OCI-LY7 (cell line): Measurements from ENCODE around the gene HBQ1. TPM values are rescaled to one million over a fixed set of nuclear protein-coding genes. Genes with fewer than 3 reads are reported as not detected.

ENCODE experiments used
- BruUV-seq: library from RNA; stranded (reverse); fragments of 400-500 nt; replicated peaks from 2 replicates; lab custom pipeline; 2021; lab: Mats Ljungman, UMichigan
- CTCF ChIA-PET: fragments of 300-600 bp; sonication (Branson Sonifier 250); formaldehyde crosslinking; loops from one replicate; lab custom pipeline; 2022; ENCODE audit warnings: antibody characterized with exemption; ENCODE audit not compliant: unreplicated experiment; lab: Charles Lee
- POLR2A ChIA-PET: fragments of 300-600 bp; sonication (Branson Sonifier 250); formaldehyde crosslinking; loops from one replicate; lab custom pipeline; 2022; ENCODE audit warnings: antibody characterized with exemption; lab: Charles Lee
- DNase-seq: peaks from one replicate; pipeline ENCODE4 v3.0.0-alpha.2; 2015; ENCODE audit warnings: low spot score
- H2AFZ ChIP-seq: fragments of 200-600 bp; sonication (generic), shearing (Covaris generic); 2 replicates; pipeline ENCODE4 v1.6.1; 2014; ENCODE audit warnings: mild to moderate bottlenecking, antibody characterized with exemption, low read length, moderate library complexity
- H3K27ac ChIP-seq: fragments of 200-600 bp; sonication (generic); 2 replicates; pipeline ENCODE4 v1.5.1; 2014; ENCODE audit warnings: mixed run types, low read depth, mild to moderate bottlenecking, moderate library complexity, low read length, inconsistent platforms; ENCODE audit not compliant: poor library complexity, severe bottlenecking
- H3K36me3 ChIP-seq: fragments of 200-600 bp; sonication (generic); 2 replicates; pipeline ENCODE4 v1.6.1; 2014; ENCODE audit warnings: mild to moderate bottlenecking, antibody characterized with exemption, low read length, moderate library complexity, mixed read lengths; ENCODE audit not compliant: insufficient read depth
- H3K4me1 ChIP-seq: fragments of 200-600 bp; sonication (generic); 2 replicates; pipeline ENCODE4 v1.5.1; 2014; ENCODE audit warnings: mild to moderate bottlenecking, low read length; ENCODE audit not compliant: insufficient read depth, poor library complexity, severe bottlenecking
- H3K4me2 ChIP-seq: fragments of 200-600 bp; sonication (generic); 2 replicates; pipeline ENCODE4 v1.6.1; 2014; ENCODE audit warnings: mild to moderate bottlenecking, low read length
- H3K4me3 ChIP-seq: fragments of 200-600 bp; sonication (generic); 2 replicates; pipeline ENCODE4 v1.5.1; 2014; ENCODE audit warnings: mild to moderate bottlenecking, low read depth, low read length; ENCODE audit not compliant: poor library complexity, severe bottlenecking
- H3K79me2 ChIP-seq: fragments of 200-600 bp; sonication (generic); 2 replicates; pipeline ENCODE4 v1.6.1; 2016; ENCODE audit warnings: low read depth, mild to moderate bottlenecking, low read length, moderate library complexity, mixed read lengths; ENCODE audit not compliant: insufficient read depth
- H3K9me2 ChIP-seq: fragments of 200-600 bp; sonication (generic); 2 replicates; pipeline ENCODE4 v1.6.1; 2016; ENCODE audit warnings: mild to moderate bottlenecking, low read length, mixed read lengths; ENCODE audit not compliant: insufficient read depth
- H3K9me3 ChIP-seq: fragments of 200-600 bp; sonication (generic); 2 replicates; pipeline ENCODE4 v1.6.1; 2014; ENCODE audit warnings: mild to moderate bottlenecking, mixed run types, low read length, mixed read lengths
- H4K20me1 ChIP-seq: fragments of 200-600 bp; sonication (generic); 2 replicates; pipeline ENCODE4 v1.6.1; 2014; ENCODE audit warnings: mild to moderate bottlenecking, antibody characterized with exemption, low read length, moderate library complexity, mixed read lengths; ENCODE audit not compliant: insufficient read depth
- CTCF ChIP-seq: fragments of 200-600 bp; sonication (generic); conservative IDR thresholded peaks from 2 replicates; pipeline ENCODE4 v1.5.1; 2014; ENCODE audit warnings: mild to moderate bottlenecking, antibody characterized with exemption, low read length, moderate library complexity, mixed read lengths
- EZH2phosphoT487 ChIP-seq: fragments of 200-600 bp; sonication (generic); IDR thresholded peaks from 2 replicates; pipeline ENCODE4 v1.6.1; 2018; ENCODE audit warnings: low read depth, borderline replicate concordance, mild to moderate bottlenecking, mixed run types, antibody characterized with exemption, low read length, moderate library complexity, mixed read lengths
- intact Hi-C: fragments of 100-400 bp; cut with micrococcal nuclease; formaldehyde crosslinking; loops from one replicate; pipeline ENCODE4 v1.10.0; 2022; ENCODE audit not compliant: unreplicated experiment
- total RNA-seq, 2 experiments: library from RNA; depleted of rRNA in 1 of 2; stranded (reverse); fragments of >200 nt in 1 of 2; shearing (Covaris generic) in 1 of 2; gene quantifications; 2 replicates each; pipeline ENCODE4 v1.2.3, GENCODE V29; 2014 to 2022

HBQ1 gene
- total RNA-seq, 2 experiments from 2014 or later: not detected

DNA sequence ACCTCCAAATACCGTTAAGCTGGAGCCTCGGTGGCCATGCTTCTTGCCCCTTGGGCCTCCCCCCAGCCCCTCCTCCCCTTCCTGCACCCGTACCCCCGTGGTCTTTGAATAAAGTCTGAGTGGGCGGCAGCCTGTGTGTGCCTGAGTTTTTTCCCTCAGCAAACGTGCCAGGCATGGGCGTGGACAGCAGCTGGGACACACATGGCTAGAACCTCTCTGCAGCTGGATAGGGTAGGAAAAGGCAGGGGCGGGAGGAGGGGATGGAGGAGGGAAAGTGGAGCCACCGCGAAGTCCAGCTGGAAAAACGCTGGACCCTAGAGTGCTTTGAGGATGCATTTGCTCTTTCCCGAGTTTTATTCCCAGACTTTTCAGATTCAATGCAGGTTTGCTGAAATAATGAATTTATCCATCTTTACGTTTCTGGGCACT lies 2.9 kb upstream of the HBQ1 start:
- Histone ChIP-seq H3K4me1 (peaks cover 4% of the 10 kb centered on the region), H4K20me1 (no peaks in the 10 kb centered on the region), H3K36me3 (peaks cover 4% of the 10 kb centered on the region; the same call in 1 of the 2 replicates), H3K79me2 (no peaks in the 10 kb centered on the region), H3K9me2 (no peaks in the 10 kb centered on the region), H3K27ac (no peak overlapping the region), H3K4me3 (no peak overlapping the region), H3K9me3 (no peaks in the 10 kb centered on the region), H2AFZ (no peak overlapping the region), H3K4me2 (no peak overlapping the region)
- POLR2A ChIA-PET: no interaction called here
- intact Hi-C loops: no loop called here
- no peak for TF ChIP-seq CTCF
- TF ChIP-seq EZH2phosphoT487: no peak
- BruUV-seq: no TSS peak
- CTCF ChIA-PET: no interaction called here
- no peak for DNase-seq

GRCh38 chr16:177981-178667 lies 2.1 kb upstream of the HBQ1 start:
- peaks cover 4% of the 10 kb centered on the region for H3K4me1 ChIP-seq
- no peak overlapping the region for H3K27ac ChIP-seq
- no peak overlapping the region for H3K4me2 ChIP-seq
- intact Hi-C loops: no loop called here
- no peak for DNase-seq
- no peak for TF ChIP-seq EZH2phosphoT487
- no peak for TF ChIP-seq CTCF
- no peaks in the 10 kb centered on the region for H3K9me3 ChIP-seq
- peaks cover 10% of the 10 kb centered on the region; the same call in 1 of the 2 replicates for H3K36me3 ChIP-seq
- H3K4me3 ChIP-seq: no peak overlapping the region
- CTCF ChIA-PET: no interaction called here
- H3K79me2 ChIP-seq: no peaks in the 10 kb centered on the region
- BruUV-seq: no TSS peak
- no peak overlapping the region for H2AFZ ChIP-seq
- POLR2A ChIA-PET: no interaction called here
- no peaks in the 10 kb centered on the region for H4K20me1 ChIP-seq
- no peaks in the 10 kb centered on the region for H3K9me2 ChIP-seq

DNA sequence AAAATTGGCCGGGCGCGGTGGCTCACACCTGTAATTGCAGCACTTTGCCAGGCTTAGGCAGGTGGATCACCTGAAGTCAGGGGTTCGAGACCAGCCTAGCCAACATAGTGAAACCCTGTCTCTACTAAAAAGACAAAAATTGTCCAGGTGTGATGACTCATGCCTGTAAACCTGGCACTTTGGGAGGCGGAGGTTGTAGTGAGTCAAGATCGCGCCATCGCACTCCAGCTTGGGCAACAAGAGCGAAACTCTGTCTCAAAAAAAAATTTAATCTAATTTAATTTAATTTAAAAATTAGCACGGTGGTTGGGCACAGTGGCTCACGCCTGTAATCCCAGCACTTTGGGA lies 1.6 kb upstream of the HBQ1 start:
- Histone ChIP-seq H3K27ac (no peak overlapping the region), H3K4me1 (peaks cover 4% of the 10 kb centered on the region), H2AFZ (no peak overlapping the region), H3K79me2 (no peaks in the 10 kb centered on the region), H3K4me3 (no peak overlapping the region), H3K36me3 (peaks cover 10% of the 10 kb centered on the region; the same call in 1 of the 2 replicates), H3K9me3 (no peaks in the 10 kb centered on the region), H3K9me2 (no peaks in the 10 kb centered on the region), H4K20me1 (no peaks in the 10 kb centered on the region), H3K4me2 (no peak overlapping the region)
- no TSS peak for BruUV-seq
- ChIA-PET POLR2A (no interaction called here), CTCF (no interaction called here)
- no peak for TF ChIP-seq CTCF
- no peak for TF ChIP-seq EZH2phosphoT487
- no peak for DNase-seq
- intact Hi-C loops: no loop called here
